GM12878 (cell line): ENCODE results near the gene HORMAD2. TPM values are rescaled to one million over a fixed set of nuclear protein-coding genes. Genes with fewer than 3 reads are reported as not detected.
"Not testable (repeated sequence)": the region's sequence is repeated elsewhere in the genome, so short reads cannot be mapped to it uniquely, and the experiment has no call there.

ENCODE experiments used
- ATAC-seq: fragments of 200-7000 bp; cut with Tn5 transposase; 3 replicates; pipeline ENCODE4 v1.9.1; 2020; ENCODE audit warnings: mild to moderate bottlenecking, moderate library complexity
- BruUV-seq: library from RNA; stranded (reverse); fragments of 400-500 nt; replicated peaks from 2 replicates; lab custom pipeline; 2021; lab: Mats Ljungman, UMichigan
- CTCF ChIA-PET: fragments of 300-600 bp; sonication (Branson Sonifier 250); formaldehyde crosslinking; extraction: SDS; loops from one replicate; lab custom pipeline; 2021; ENCODE audit warnings: inconsistent platforms; lab: Yijun Ruan, JAX
- POLR2A ChIA-PET: fragments of 350-600 bp; formaldehyde crosslinking; extraction: SDS; loops from one replicate; lab custom pipeline; 2021; ENCODE audit warnings: inconsistent platforms; lab: Charles Lee
- RAD21 ChIA-PET: fragments of 300-600 bp; sonication (Branson Sonifier 250); formaldehyde crosslinking; loops from one replicate; lab custom pipeline; 2023; ENCODE audit warnings: antibody characterized with exemption; ENCODE audit not compliant: unreplicated experiment; lab: Charles Lee
- SMC1A ChIA-PET: fragments of 300-600 bp; sonication (Branson Sonifier 250); formaldehyde crosslinking; loops from one replicate; lab custom pipeline; 2023; ENCODE audit not compliant: unreplicated experiment, uncharacterized antibody; lab: Charles Lee
- DNase-seq: peaks from one replicate; pipeline ENCODE4 v3.0.0-alpha.2; 2011; ENCODE audit warnings: low read depth, low spot score
- FAIRE-seq: peaks from 3 replicates; lab custom pipeline; 2011; peaks lifted over from hg19 to GRCh38; lab: Jason Lieb, UNC
- H2AFZ ChIP-seq: 2 replicates; pipeline ENCODE4 v1.6.0; 2011; ENCODE audit warnings: low read depth, low read length, control low read depth; ENCODE audit not compliant: control insufficient read depth
- H3K27ac ChIP-seq: 2 replicates; pipeline ENCODE4 v1.5.1; 2011; ENCODE audit warnings: control low read depth; ENCODE audit not compliant: control insufficient read depth, insufficient read depth
- H3K27me3 ChIP-seq, 2 experiments: replicated peaks in 1 of 2; 2 replicates each; pipeline versions ENCODE4 v1.6.0 to v1.6.1; 2011; ENCODE audit warnings: low read length in 1 of 2; ENCODE audit not compliant: control insufficient read depth in 2 of 2, insufficient read depth in 2 of 2
- H3K36me3 ChIP-seq, 2 experiments: 2 replicates each; pipeline ENCODE4 v1.5.1; 2011; ENCODE audit warnings: low read length in 1 of 2; ENCODE audit not compliant: control insufficient read depth in 2 of 2, insufficient read depth in 2 of 2
- H3K4me1 ChIP-seq: 2 replicates; pipeline ENCODE4 v1.6.1; 2011; ENCODE audit warnings: mild to moderate bottlenecking, low read length, moderate library complexity, mixed read lengths; ENCODE audit not compliant: control insufficient read depth, insufficient read depth
- H3K4me2 ChIP-seq: 2 replicates; pipeline ENCODE4 v1.6.0; 2011; ENCODE audit warnings: control low read depth; ENCODE audit not compliant: control insufficient read depth, insufficient read depth
- H3K4me3 ChIP-seq: fragments of 200-600 bp; sonication (generic); 2 replicates; pipeline ENCODE4 v1.5.1; 2016
- H3K79me2 ChIP-seq: 2 replicates; pipeline ENCODE4 v1.6.0; 2011; ENCODE audit warnings: low read length; ENCODE audit not compliant: control insufficient read depth, insufficient read depth
- H3K9ac ChIP-seq: 2 replicates; pipeline ENCODE4 v1.8.0; 2011; ENCODE audit warnings: low read length, control low read depth, mixed read lengths; ENCODE audit not compliant: control insufficient read depth, insufficient read depth
- H3K9me3 ChIP-seq: replicated peaks from 3 replicates; pipeline ENCODE4 v1.5.1; 2011; ENCODE audit warnings: mild to moderate bottlenecking, low read length; ENCODE audit not compliant: control insufficient read depth, insufficient read depth
- H4K20me1 ChIP-seq: 2 replicates; pipeline ENCODE4 v1.6.0; 2011; ENCODE audit not compliant: control insufficient read depth, insufficient read depth
- ATF7 ChIP-seq: fragments of 450-650 bp; IDR thresholded peaks from 2 replicates; pipeline ENCODE4 v1.6.1; 2016; ENCODE audit warnings: low read depth, mild to moderate bottlenecking
- EED ChIP-seq: sonication (generic); IDR thresholded peaks from 2 replicates; pipeline ENCODE4 v1.6.1; 2016; ENCODE audit warnings: antibody characterized with exemption, low read depth
- IRF5 ChIP-seq: fragments of 450-650 bp; IDR thresholded peaks from 2 replicates; pipeline ENCODE4 v1.6.1; 2017; ENCODE audit warnings: borderline replicate concordance
- MXI1 ChIP-seq: fragments of 150-350 bp; IDR thresholded peaks from 2 replicates; pipeline ENCODE4 v1.6.1; 2011; ENCODE audit warnings: low read depth, mild to moderate bottlenecking, inconsistent platforms, low read length, improper control_type of control experiment
- NBN ChIP-seq: fragments of 450-650 bp; IDR thresholded peaks from 2 replicates; pipeline ENCODE4 v1.6.1; 2016
- NR2F1 ChIP-seq: fragments of 450-650 bp; conservative IDR thresholded peaks from 2 replicates; pipeline ENCODE4 v1.6.1; 2017; ENCODE audit warnings: mild to moderate bottlenecking
- POLR2AphosphoS5 ChIP-seq: IDR thresholded peaks from 2 replicates; pipeline ENCODE4 v1.6.1; 2011; ENCODE audit warnings: mild to moderate bottlenecking, low read length, inconsistent platforms
- TCF12 ChIP-seq: IDR thresholded peaks from 2 replicates; pipeline ENCODE4 v1.6.1; 2011; ENCODE audit warnings: low read depth, mild to moderate bottlenecking, low read length
- ZNF622 ChIP-seq: fragments of 450-650 bp; IDR thresholded peaks from 2 replicates; pipeline ENCODE4 v1.6.1; 2017; ENCODE audit warnings: mild to moderate bottlenecking, inconsistent platforms
- WGBS: methylation state at CpG from one replicate; pipeline ENCODE4 v1.1.6; 2016; ENCODE audit warnings: low lambda C conversion rate; ENCODE audit not compliant: insufficient replicate concordance, insufficient coverage; ENCODE audit errors: missing lambda C conversion rate; 5-methylcytosine and 5-hydroxymethylcytosine counted together
- in situ Hi-C: fragments of 300-500 bp; cut with MboI; formaldehyde crosslinking; loops from 9 replicates; pipeline ENCODE4 v1.14.3; 2018; ENCODE audit warnings: mixed read lengths
- intact Hi-C: fragments of 100-400 bp; cut with micrococcal nuclease; formaldehyde crosslinking; loops from one replicate; pipeline ENCODE4 v1.14.2; 2022; ENCODE audit not compliant: unreplicated experiment
- polyA plus RNA-seq, 11 experiments: library from polyadenylated mRNA; depleted of rRNA in 4 of 11; unstranded in 6 of 11; stranded (reverse) in 5 of 11; fragments of >200 nt; fragmentation: Nextera tagmentation in 4 of 11; fragmentation: Illumina TruSeq in 1 of 11; extraction: Ambion mirVana in 4 of 11; extraction: Trizol in 1 of 11; gene quantifications; 1 replicate in 1 of 11; 2 replicates in 10 of 11; pipeline versions ENCODE4 v1.2.1 to v1.2.3, GENCODE V29; 2011 to 2016; ENCODE audit warnings: inconsistent platforms in 2 of 11, missing spikeins in 2 of 11, low read depth in 1 of 11
- total RNA-seq, 4 experiments: library from RNA; depleted of rRNA in 3 of 4; stranded (reverse); fragments of >200 nt in 3 of 4; fragmentation: Illumina TruSeq in 1 of 4; extraction: Trizol in 1 of 4; gene quantifications; 2 replicates each; pipeline versions ENCODE4 v1.2.1 to v1.2.3, GENCODE V29; 2013 to 2021

HORMAD2 gene
- total and polyA plus RNA-seq, 10 of the 15 experiments (the other 5 are each of a cell fraction or from before 2014, with no cell fraction given) = 0.07 to 0.13 TPM; not detected in 8

- no peak for TF ChIP-seq ATF7
- no peak for TF ChIP-seq EED
- no peak for TF ChIP-seq POLR2AphosphoS5
- TF ChIP-seq ZNF622 = no peak
- TF ChIP-seq MXI1 = no peak
- TF ChIP-seq NBN = no peak
- TF ChIP-seq TCF12 = no peak
- TF ChIP-seq IRF5 = no peak
- TF ChIP-seq NR2F1 = no peak
These were observed 134.6 kb downstream of the HORMAD2 start (continued) for GRCh38 chr22:30214703-30215407.

GRCh38 chr22:30216272-30216671 lies 136.0 kb downstream of the HORMAD2 start:
- in situ Hi-C loops, DNase-seq, ATAC-seq, H2AFZ ChIP-seq, FAIRE-seq, H3K4me2 ChIP-seq, H3K79me2 ChIP-seq, BruUV-seq, SMC1A ChIA-PET, intact Hi-C loops, H3K9me3 ChIP-seq, H3K27ac ChIP-seq, RAD21 ChIA-PET, CTCF ChIA-PET, POLR2A ChIA-PET, H3K36me3 ChIP-seq, H3K9ac ChIP-seq, H3K4me1 ChIP-seq, H3K4me3 ChIP-seq, H4K20me1 ChIP-seq, H3K27me3 ChIP-seq: not testable (repeated sequence)
- 22% methylated on average over 3 of the region's 3 CpGs for WGBS
